Body of pancreas (tissue), 4 donors: Measurements from ENCODE around the gene PACSIN2. TPM values are rescaled to one million over a fixed set of nuclear protein-coding genes. Genes with fewer than 3 reads are reported as not detected.

ENCODE experiments used
- ATAC-seq: fragments of 150-250 bp; one replicate; pipeline ENCODE4 v1.9.1; 2016
- DNase-seq, 4 donors: peaks; one replicate each; pipeline ENCODE4 v3.0.0-alpha.2; 2019
- H3K27ac ChIP-seq, 4 donors: fragments of 200-600 bp; sonication (generic); 1 replicate in 3 of 4; 2 replicates in 1 of 4; pipeline versions ENCODE4 v1.5.1 to v1.6.1; 2016 to 2019; ENCODE audit warnings: mild to moderate bottlenecking in 1 of 4, mixed read lengths in 1 of 4, moderate library complexity in 1 of 4
- H3K27me3 ChIP-seq, 2 donors: fragments of 200-600 bp; sonication (generic); one replicate each; pipeline ENCODE4 v1.6.0; 2016; ENCODE audit warnings: mild to moderate bottlenecking in 1 of 2
- H3K36me3 ChIP-seq, 2 donors: fragments of 200-600 bp; sonication (generic); replicated peaks in 1 of 2; 2 replicates each; pipeline ENCODE4 v1.5.1; 2016; ENCODE audit warnings: low read depth in 2 of 2; ENCODE audit not compliant: insufficient read depth in 1 of 2
- H3K4me1 ChIP-seq: fragments of 200-600 bp; sonication (generic); one replicate; pipeline ENCODE4 v1.6.0; 2016
- H3K4me3 ChIP-seq, 2 donors: fragments of 200-600 bp; sonication (generic); 1 replicate in 1 of 2; 2 replicates in 1 of 2; pipeline ENCODE4 v1.5.1; 2016 to 2019
- H3K9me3 ChIP-seq, 3 donors: fragments of 200-600 bp; sonication (generic); 1 replicate in 2 of 3; 2 replicates in 1 of 3; pipeline ENCODE4 v1.5.1; 2016
- CTCF ChIP-seq, 7 experiments: fragments of 450-650 bp in 4 of 7; fragments of 200-600 bp in 3 of 7; sonication (generic) in 3 of 7; IDR thresholded peaks; one replicate each; pipeline ENCODE4 v1.5.1; 2016 to 2019; ENCODE audit warnings: antibody characterized with exemption in 7 of 7
- POLR2A ChIP-seq, 3 donors: fragments of 450-650 bp; IDR thresholded peaks; one replicate each; pipeline ENCODE4 v1.6.1; 2016; ENCODE audit warnings: antibody characterized with exemption in 3 of 3, mild to moderate bottlenecking in 2 of 3
- WGBS, 2 donors: methylation state at CpG; one replicate each; pipeline ENCODE4 v1.1.5; 2017; 5-methylcytosine and 5-hydroxymethylcytosine counted together
- intact Hi-C: fragments of 100-400 bp; cut with DNase I; formaldehyde crosslinking; loops from one replicate; pipeline ENCODE4 v1.15.1; 2023
- total RNA-seq, 2 donors: library from RNA; depleted of rRNA; stranded (reverse); fragments of >200 nt; gene quantifications; one replicate each; pipeline ENCODE4 v1.1.0, GENCODE V29; 2016

The PACSIN2 gene
- total RNA-seq, 2 donors from 2014 or later, result 117 to 118 TPM

DNA sequence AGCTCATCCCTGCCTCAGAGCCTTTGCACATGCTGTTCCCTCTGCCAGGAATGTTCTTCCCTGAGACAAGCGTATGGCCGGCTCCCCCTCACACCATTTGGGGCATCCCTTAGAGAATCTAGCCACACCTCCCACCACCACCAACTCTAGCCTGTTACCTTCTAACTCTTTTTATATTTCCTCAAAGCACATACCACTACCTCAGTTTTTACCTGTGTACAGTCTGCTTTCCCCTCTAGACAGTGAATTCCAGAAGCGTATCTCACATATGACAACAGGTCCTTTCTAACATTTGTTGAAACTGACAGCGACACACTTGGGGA is 82.8 kb downstream of the PACSIN2 start:
- intact Hi-C loops, result no loop called here
- 94 to 98% methylated on average over 4 of the region's 4 CpGs for WGBS, 2 donors
- DNase-seq (no peak), ATAC-seq (no peak)
- no peak for TF ChIP-seq CTCF (IDR thresholded peaks at IDR 0.05)
- no peak for TF ChIP-seq POLR2A (IDR thresholded peaks at IDR 0.05)
- no peaks in the 10 kb centered on the region for H3K27me3 ChIP-seq
- no peak overlapping the region for H3K4me3 ChIP-seq
- H3K9me3 ChIP-seq, result no peaks in the 10 kb centered on the region
- no peaks in the 10 kb centered on the region for H3K36me3 ChIP-seq
- peaks cover 92% of the 10 kb centered on the region for H3K4me1 ChIP-seq
- peak overlapping the region; percentile 82 to 91 (median 89) for H3K27ac ChIP-seq

DNA sequence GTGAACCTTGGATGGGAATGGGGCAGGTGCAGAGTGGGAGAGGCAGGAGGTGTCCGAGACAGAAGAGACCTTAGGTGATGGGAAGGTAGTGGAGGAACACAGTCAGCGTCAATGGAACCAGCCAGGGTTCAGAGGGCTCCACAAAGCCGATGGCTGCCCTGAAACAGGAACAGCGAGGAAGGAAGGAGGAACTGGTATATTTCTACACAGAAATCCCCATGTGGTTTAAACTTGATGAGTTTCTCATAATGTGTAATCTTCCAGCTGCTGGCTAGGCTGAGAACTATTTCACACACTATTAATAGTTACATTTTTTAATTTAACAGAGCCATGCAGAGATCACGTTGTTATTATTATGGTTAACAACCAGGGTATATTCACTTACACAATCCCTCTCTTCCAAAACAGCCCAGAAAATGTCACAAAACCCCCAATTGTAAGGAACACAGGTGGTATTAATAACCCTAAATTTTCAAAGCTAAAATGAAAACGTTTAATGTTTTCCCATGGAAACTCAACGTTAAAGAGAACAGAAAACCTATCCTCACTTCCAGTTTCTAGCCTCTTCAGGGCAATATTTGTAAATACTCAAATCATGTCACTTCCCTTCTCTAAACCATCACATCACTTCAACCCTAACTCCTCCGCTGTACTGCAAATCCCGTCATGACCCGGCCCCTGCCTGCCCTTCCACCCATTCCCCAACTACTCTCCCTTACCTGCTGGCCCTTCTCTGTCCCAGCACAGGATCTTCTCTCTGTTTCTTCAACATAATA is 83.3 kb downstream of the PACSIN2 start:
- ATAC-seq (peak; percentile 17), DNase-seq (peak in 1 of 4 donors; percentile 45)
- Histone ChIP-seq H3K4me1 (peaks cover 92% of the 10 kb centered on the region), H3K27me3 (no peaks in the 10 kb centered on the region), H3K9me3 (no peaks in the 10 kb centered on the region), H3K27ac (peak overlapping the region; percentile 82 to 91 (median 89)), H3K36me3 (no peaks in the 10 kb centered on the region), H3K4me3 (no peak overlapping the region)
- 52 to 58% methylated on average over 10 of the region's 10 CpGs for WGBS, 2 donors
- intact Hi-C loops, result no loop called here
- TF ChIP-seq CTCF (IDR thresholded peaks at IDR 0.05), result no peak
- no peak for TF ChIP-seq POLR2A (IDR thresholded peaks at IDR 0.05)

- Histone ChIP-seq H3K4me3 (no peak overlapping the region), H3K4me1 (peaks cover 92% of the 10 kb centered on the region), H3K27me3 (no peaks in the 10 kb centered on the region), H3K9me3 (no peaks in the 10 kb centered on the region), H3K27ac (peak overlapping the region; percentile 82 to 91 (median 89)), H3K36me3 (no peaks in the 10 kb centered on the region)
- WGBS, 2 donors, result 28 to 35% methylated on average over 9 of the region's 9 CpGs
- ATAC-seq (peak; percentile 67), DNase-seq (peak; percentile 74 to 89 (median 84))
- TF ChIP-seq CTCF (IDR thresholded peaks at IDR 0.05) (peak in 4 of 7 experiments; percentile 37 to 44 (median 40)), POLR2A (IDR thresholded peaks at IDR 0.05) (no peak)
- intact Hi-C loops, result no loop called here
Observed at GRCh38 chr22:42930810-42931420, 84.0 kb downstream of the PACSIN2 start.

- no peaks in the 10 kb centered on the region for H3K9me3 ChIP-seq
- ATAC-seq, result no peak
- intact Hi-C loops, result no loop called here
- H3K4me3 ChIP-seq, result no peak overlapping the region
- peaks cover 92% of the 10 kb centered on the region for H3K4me1 ChIP-seq
- DNase-seq, result no peak
- H3K27ac ChIP-seq, result peak overlapping the region; percentile 82 to 91 (median 89)
- no peaks in the 10 kb centered on the region for H3K36me3 ChIP-seq
- no peaks in the 10 kb centered on the region for H3K27me3 ChIP-seq
- 29 to 32% methylated on average over 6 of the region's 6 CpGs for WGBS, 2 donors
- TF ChIP-seq POLR2A (IDR thresholded peaks at IDR 0.05), result no peak
- no peak for TF ChIP-seq CTCF (IDR thresholded peaks at IDR 0.05)
Observed at GRCh38 chr22:42929838-42930155, 85.2 kb downstream of the PACSIN2 start.
